Adrenal gland (tissue), 5 donors: ENCODE data around the gene SPA17.

Experiments
- POLR2A ChIP-seq, 2 donors: fragments of 450-650 bp; IDR thresholded peaks; one replicate each; pipeline ENCODE4 v1.6.1; 2017; ENCODE audit warnings: antibody characterized with exemption in 2 of 2, mild to moderate bottlenecking in 2 of 2, moderate library complexity in 1 of 2
- TF ChIP-seq, protein P1 (sequence below), 6 experiments: fragments of 450-650 bp in 4 of 6; fragments of 200-600 bp in 2 of 6; sonication (generic) in 1 of 6; IDR thresholded peaks; 1 replicate in 5 of 6; 2 replicates in 1 of 6; pipeline versions ENCODE4 v1.5.1 to v1.8.0; 2016 to 2021; ENCODE audit warnings: antibody characterized with exemption in 6 of 6, mild to moderate bottlenecking in 2 of 6, moderate library complexity in 1 of 6
- donor health status: DM: no; HTN: no; CAD: no.

DNA sequence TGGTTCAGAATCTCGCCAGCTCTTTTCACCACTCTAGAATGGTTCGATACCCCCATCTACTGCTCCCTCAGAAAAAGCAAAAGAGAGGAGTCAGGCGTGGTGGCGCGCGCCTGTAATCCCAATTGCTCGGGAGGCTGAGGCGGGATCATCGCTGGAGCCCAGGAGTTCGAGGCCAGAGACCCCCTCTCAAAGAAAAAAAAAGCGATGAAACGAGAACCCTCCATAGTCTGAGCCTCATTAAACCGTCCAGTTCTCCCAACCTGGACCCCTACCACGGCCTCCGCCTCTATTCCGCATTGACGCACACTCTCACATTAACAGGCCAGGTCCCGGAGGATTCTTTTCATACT, 439 bp downstream of the SPA17 start:
- TF ChIP-seq POLR2A (IDR thresholded peaks at IDR 0.05), result no peak
- TF ChIP-seq, protein P1, sequence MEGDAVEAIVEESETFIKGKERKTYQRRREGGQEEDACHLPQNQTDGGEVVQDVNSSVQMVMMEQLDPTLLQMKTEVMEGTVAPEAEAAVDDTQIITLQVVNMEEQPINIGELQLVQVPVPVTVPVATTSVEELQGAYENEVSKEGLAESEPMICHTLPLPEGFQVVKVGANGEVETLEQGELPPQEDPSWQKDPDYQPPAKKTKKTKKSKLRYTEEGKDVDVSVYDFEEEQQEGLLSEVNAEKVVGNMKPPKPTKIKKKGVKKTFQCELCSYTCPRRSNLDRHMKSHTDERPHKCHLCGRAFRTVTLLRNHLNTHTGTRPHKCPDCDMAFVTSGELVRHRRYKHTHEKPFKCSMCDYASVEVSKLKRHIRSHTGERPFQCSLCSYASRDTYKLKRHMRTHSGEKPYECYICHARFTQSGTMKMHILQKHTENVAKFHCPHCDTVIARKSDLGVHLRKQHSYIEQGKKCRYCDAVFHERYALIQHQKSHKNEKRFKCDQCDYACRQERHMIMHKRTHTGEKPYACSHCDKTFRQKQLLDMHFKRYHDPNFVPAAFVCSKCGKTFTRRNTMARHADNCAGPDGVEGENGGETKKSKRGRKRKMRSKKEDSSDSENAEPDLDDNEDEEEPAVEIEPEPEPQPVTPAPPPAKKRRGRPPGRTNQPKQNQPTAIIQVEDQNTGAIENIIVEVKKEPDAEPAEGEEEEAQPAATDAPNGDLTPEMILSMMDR (IDR thresholded peaks at IDR 0.05), result no peak
